GM21447 (cell line): ENCODE results near the gene ADAM23.

Experiments
- ATAC-seq: cut with Tn5 transposase; IDR thresholded peaks from one replicate; pipeline ENCODE4 v1.9.1; 2021; ENCODE audit not compliant: unreplicated experiment

ADAM23 gene

GRCh38 chr2:206442474-206442832 lies 879 bp upstream of the ADAM23 start:
- no peak for ATAC-seq

GRCh38 chr2:206443735-206444527 lies 599 bp downstream of the ADAM23 start:
- no peak for ATAC-seq

GRCh38 chr2:206445948-206446347 lies 2.6 kb downstream of the ADAM23 start:
- no peak for ATAC-seq

- ATAC-seq: no peak
These were observed 8.9 kb downstream of the ADAM23 start for GRCh38 chr2:206452242-206452641.

- no peak for ATAC-seq
These were observed 9.4 kb downstream of the ADAM23 start for GRCh38 chr2:206452750-206453149.

GRCh38 chr2:206456078-206456754 lies 12.9 kb downstream of the ADAM23 start:
- no peak for ATAC-seq

GRCh38 chr2:206457188-206457634 lies 13.9 kb downstream of the ADAM23 start:
- peak; percentile 94 for ATAC-seq

- ATAC-seq: no peak
These were observed 19.0 kb downstream of the ADAM23 start for GRCh38 chr2:206462240-206462854.

GRCh38 chr2:206463685-206464084 lies 20.4 kb downstream of the ADAM23 start:
- ATAC-seq: no peak

GRCh38 chr2:206464597-206464996 lies 21.3 kb downstream of the ADAM23 start:
- ATAC-seq: no peak

GRCh38 chr2:206471524-206472062 lies 28.3 kb downstream of the ADAM23 start:
- no peak for ATAC-seq

GRCh38 chr2:206472094-206472493 lies 28.8 kb downstream of the ADAM23 start:
- ATAC-seq: no peak

GRCh38 chr2:206474099-206474498 lies 30.8 kb downstream of the ADAM23 start:
- ATAC-seq: no peak

GRCh38 chr2:206477296-206477695 lies 34.0 kb downstream of the ADAM23 start:
- ATAC-seq: no peak

- no peak for ATAC-seq
These were observed 35.0 kb downstream of the ADAM23 start for GRCh38 chr2:206478340-206478739.

- ATAC-seq: no peak
These were observed 36.8 kb downstream of the ADAM23 start for GRCh38 chr2:206480161-206480560.

- no peak for ATAC-seq
These were observed 37.3 kb downstream of the ADAM23 start for GRCh38 chr2:206480620-206481019.

GRCh38 chr2:206481056-206481455 lies 37.7 kb downstream of the ADAM23 start:
- no peak for ATAC-seq

- ATAC-seq: no peak
These were observed 38.8 kb downstream of the ADAM23 start for GRCh38 chr2:206482123-206482522.

GRCh38 chr2:206482633-206483032 lies 39.3 kb downstream of the ADAM23 start:
- no peak for ATAC-seq

- ATAC-seq: no peak
These were observed 44.7 kb downstream of the ADAM23 start for GRCh38 chr2:206488053-206488452.

GRCh38 chr2:206488623-206489022 lies 45.3 kb downstream of the ADAM23 start:
- no peak for ATAC-seq
